ENCODE measurements around the gene FOXL1.

Gene FOXL1

GRCh38 chr16:86575095-86575685 lies 3.2 kb upstream of the FOXL1 start:
- no peaks in the 10 kb centered on the region for H3K9me3 ChIP-seq (ENCODE audit: control insufficient read depth, low read length)
- 54 to 58% methylated on average over 16 to 17 of the region's 17 CpGs for WGBS, 2 experiments
- H3K4me3 ChIP-seq (ENCODE audit: insufficient read depth, low read depth, low read length) = peak overlapping the region; percentile 40
- no peaks in the 10 kb centered on the region for H3K36me3 ChIP-seq (ENCODE audit: control insufficient read depth, insufficient read depth, low read length)
- peaks cover 100% of the 10 kb centered on the region for H3K27me3 ChIP-seq (ENCODE audit: control insufficient read depth, insufficient read depth, low read length, poor library complexity, severe bottlenecking)
- H3K4me1 ChIP-seq (ENCODE audit: control insufficient read depth, insufficient read depth, low read length) = peaks cover 17% of the 10 kb centered on the region
- no peak overlapping the region for H3K27ac ChIP-seq (ENCODE audit: insufficient read depth, low read depth, low read length, poor library complexity, severe bottlenecking)

DNA sequence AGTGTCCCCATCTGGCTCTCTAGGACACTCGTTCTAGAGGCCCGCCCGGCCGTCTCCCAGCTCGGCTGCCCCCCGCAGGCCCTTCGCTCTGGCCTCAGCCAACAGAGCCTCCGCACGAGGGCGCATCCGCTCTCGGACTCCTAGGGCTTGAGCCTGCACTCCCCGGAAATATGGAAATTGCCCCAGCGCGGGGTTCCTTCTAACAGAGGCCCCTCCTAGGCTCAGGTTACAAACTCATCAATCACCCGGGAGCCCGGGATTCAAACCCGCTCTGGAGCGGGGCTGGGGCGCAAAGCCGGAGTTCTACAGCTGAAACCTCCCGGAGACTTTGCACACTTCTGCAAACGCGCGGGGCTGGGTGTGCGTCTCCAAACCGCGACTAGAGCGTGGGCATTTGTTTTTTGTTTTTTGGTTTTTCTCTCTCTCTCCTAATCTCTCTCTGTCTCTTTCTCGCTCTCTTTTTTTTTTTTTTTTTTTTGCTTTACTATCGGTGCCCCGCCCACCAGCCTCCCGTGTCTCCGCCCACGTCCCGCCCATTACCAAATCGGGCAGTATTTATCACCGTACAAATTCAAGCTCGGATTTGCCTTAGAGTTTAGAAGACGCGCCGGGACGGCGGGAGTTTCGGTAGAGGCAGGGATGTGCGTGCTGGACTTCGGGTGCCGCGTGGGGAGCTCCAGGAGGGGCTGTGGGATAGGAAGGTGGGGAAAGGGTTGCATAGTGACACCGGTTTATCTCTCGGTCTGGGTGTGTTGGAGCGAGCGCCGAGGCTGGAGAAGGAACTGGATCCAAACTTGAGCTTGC lies 2.4 kb upstream of the FOXL1 start:
- WGBS, 2 experiments = 0% methylated on average over 54 of the region's 54 CpGs
- Histone ChIP-seq H3K27me3 (ENCODE audit: control insufficient read depth, insufficient read depth, low read length, poor library complexity, severe bottlenecking) (peaks cover 100% of the 10 kb centered on the region), H3K4me1 (ENCODE audit: control insufficient read depth, insufficient read depth, low read length) (peaks cover 17% of the 10 kb centered on the region), H3K4me3 (ENCODE audit: insufficient read depth, low read depth, low read length) (peak overlapping the region; percentile 40), H3K27ac (ENCODE audit: insufficient read depth, low read depth, low read length, poor library complexity, severe bottlenecking) (no peak overlapping the region), H3K36me3 (ENCODE audit: control insufficient read depth, insufficient read depth, low read length) (no peaks in the 10 kb centered on the region), H3K9me3 (ENCODE audit: control insufficient read depth, low read length) (no peaks in the 10 kb centered on the region)

GRCh38 chr16:86576591-86577313 lies 1.6 kb upstream of the FOXL1 start:
- Histone ChIP-seq H3K36me3 (ENCODE audit: control insufficient read depth, insufficient read depth, low read length) (no peaks in the 10 kb centered on the region), H3K9me3 (ENCODE audit: control insufficient read depth, low read length) (no peaks in the 10 kb centered on the region), H3K4me3 (ENCODE audit: insufficient read depth, low read depth, low read length) (peak overlapping the region; percentile 40), H3K27me3 (ENCODE audit: control insufficient read depth, insufficient read depth, low read length, poor library complexity, severe bottlenecking) (peaks cover 100% of the 10 kb centered on the region), H3K4me1 (ENCODE audit: control insufficient read depth, insufficient read depth, low read length) (peaks cover 17% of the 10 kb centered on the region), H3K27ac (ENCODE audit: insufficient read depth, low read depth, low read length, poor library complexity, severe bottlenecking) (no peak overlapping the region)
- WGBS, 2 experiments = 1 to 2% methylated on average over 32 to 33 of the region's 33 CpGs

DNA sequence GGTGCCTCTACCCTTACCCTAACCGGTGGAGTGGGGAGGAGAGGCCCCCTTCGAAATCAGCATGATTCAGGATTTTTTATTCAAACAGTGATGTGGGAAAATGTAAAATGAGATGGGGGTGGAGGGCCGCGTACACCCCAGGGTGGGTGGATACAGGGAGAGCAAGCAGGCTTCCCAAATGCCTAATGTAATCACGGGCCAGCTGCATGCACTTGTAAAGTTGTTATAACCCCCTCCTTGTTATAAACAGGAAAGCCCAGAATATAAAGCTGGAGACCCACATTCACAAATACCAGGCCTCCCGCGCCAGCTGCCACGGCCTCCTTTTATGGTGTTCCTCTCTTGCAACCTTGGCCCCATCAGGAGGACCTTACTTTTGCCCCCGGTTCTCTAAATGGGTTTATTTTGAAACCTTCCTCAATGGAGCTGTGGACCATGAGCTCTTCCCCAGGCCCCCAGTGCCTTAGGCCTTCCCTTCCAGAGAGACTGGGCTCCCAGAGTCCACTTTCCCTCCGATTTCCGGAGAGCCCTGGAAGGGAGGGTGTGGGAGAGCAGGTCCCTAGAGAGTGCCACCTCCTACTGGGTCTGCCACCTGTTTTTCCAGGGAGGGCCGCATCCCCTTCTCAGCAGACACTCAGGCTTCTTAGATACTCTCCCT lies 906 bp upstream of the FOXL1 start:
- 9 to 13% methylated on average over 12 of the region's 12 CpGs for WGBS, 2 experiments
- H3K36me3 ChIP-seq (ENCODE audit: control insufficient read depth, insufficient read depth, low read length) = no peaks in the 10 kb centered on the region
- peaks cover 100% of the 10 kb centered on the region for H3K27me3 ChIP-seq (ENCODE audit: control insufficient read depth, insufficient read depth, low read length, poor library complexity, severe bottlenecking)
- H3K27ac ChIP-seq (ENCODE audit: insufficient read depth, low read depth, low read length, poor library complexity, severe bottlenecking) = no peak overlapping the region
- H3K9me3 ChIP-seq (ENCODE audit: control insufficient read depth, low read length) = no peaks in the 10 kb centered on the region
- peak overlapping the region; percentile 40 for H3K4me3 ChIP-seq (ENCODE audit: insufficient read depth, low read depth, low read length)
- H3K4me1 ChIP-seq (ENCODE audit: control insufficient read depth, insufficient read depth, low read length) = peaks cover 17% of the 10 kb centered on the region

DNA sequence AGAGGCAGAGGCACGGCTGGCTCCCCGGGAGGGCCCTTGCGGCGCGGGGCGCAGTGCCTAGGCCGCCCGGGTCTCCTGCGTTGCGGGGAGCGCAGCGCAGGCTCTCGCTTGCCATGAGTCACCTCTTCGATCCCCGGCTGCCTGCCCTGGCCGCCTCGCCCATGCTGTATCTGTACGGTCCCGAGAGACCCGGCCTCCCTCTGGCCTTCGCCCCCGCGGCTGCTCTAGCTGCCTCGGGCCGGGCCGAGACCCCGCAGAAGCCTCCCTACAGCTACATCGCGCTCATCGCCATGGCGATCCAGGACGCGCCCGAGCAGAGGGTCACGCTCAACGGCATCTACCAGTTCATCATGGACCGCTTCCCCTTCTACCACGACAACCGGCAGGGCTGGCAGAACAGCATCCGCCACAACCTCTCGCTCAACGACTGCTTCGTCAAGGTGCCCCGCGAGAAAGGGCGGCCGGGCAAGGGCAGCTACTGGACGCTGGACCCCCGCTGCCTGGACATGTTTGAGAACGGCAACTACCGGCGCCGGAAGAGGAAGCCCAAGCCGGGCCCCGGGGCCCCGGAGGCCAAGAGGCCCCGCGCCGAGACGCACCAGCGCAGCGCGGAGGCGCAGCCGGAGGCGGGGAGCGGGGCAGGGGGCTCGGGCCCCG lies 390 bp downstream of the FOXL1 start:
- 2% methylated on average over 69 of the region's 69 CpGs for WGBS, 2 experiments
- Histone ChIP-seq H3K4me3 (ENCODE audit: insufficient read depth, low read depth, low read length) (peak overlapping the region; percentile 39), H3K27ac (ENCODE audit: insufficient read depth, low read depth, low read length, poor library complexity, severe bottlenecking) (no peak overlapping the region)

GRCh38 chr16:86579268-86580062 lies 1.1 kb downstream of the FOXL1 start:
- Histone ChIP-seq H3K36me3 (ENCODE audit: control insufficient read depth, insufficient read depth, low read length) (no peaks in the 10 kb centered on the region), H3K27ac (ENCODE audit: insufficient read depth, low read depth, low read length, poor library complexity, severe bottlenecking) (no peak overlapping the region), H3K27me3 (ENCODE audit: control insufficient read depth, insufficient read depth, low read length, poor library complexity, severe bottlenecking) (peaks cover 85% of the 10 kb centered on the region), H3K9me3 (ENCODE audit: control insufficient read depth, low read length) (no peaks in the 10 kb centered on the region), H3K4me3 (ENCODE audit: insufficient read depth, low read depth, low read length) (peak overlapping the region; percentile 39), H3K4me1 (ENCODE audit: control insufficient read depth, insufficient read depth, low read length) (peaks cover 17% of the 10 kb centered on the region)
- WGBS, 2 experiments = 7 to 10% methylated on average over 69 of the region's 69 CpGs

More for the DNA sequence above, 390 bp downstream of the FOXL1 start:
- peaks cover 17% of the 10 kb centered on the region for H3K4me1 ChIP-seq (ENCODE audit: control insufficient read depth, insufficient read depth, low read length)
- H3K27me3 ChIP-seq (ENCODE audit: control insufficient read depth, insufficient read depth, low read length, poor library complexity, severe bottlenecking) = peaks cover 92% of the 10 kb centered on the region
- H3K36me3 ChIP-seq (ENCODE audit: control insufficient read depth, insufficient read depth, low read length) = no peaks in the 10 kb centered on the region
- H3K9me3 ChIP-seq (ENCODE audit: control insufficient read depth, low read length) = no peaks in the 10 kb centered on the region

DNA sequence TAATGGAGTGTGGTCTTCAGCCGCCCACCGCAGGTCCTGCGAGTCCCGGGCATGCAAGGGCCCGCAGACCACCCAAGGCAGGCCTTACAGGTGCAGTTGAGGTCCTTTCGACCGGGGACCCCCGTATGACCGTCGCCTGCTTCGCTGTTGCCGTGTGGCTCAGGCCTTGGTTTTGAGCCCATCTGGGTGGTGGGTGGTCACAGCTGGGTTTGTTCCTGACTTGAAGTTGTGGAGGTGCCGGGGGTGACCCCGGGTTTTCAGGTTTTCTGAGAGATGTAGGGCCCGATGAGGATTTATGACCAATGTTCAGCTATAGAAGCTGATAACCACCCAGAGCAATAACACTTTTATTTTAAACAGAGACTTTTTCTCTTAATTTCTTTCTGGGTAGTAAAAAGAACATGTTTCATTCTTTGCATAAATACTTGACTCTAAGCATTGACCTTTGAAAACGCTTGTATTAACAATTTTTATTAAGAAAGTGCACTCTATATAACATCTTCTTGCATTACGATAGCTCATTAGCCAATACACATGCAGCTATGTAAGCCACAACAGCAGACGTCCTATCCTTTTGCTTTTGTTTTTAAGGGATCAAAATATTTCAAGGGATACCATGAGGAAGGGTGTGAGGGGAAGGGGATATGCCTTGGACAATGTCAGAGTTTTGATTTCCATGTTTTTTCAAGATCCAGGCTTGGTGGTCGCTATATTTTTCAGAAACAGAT lies 1.9 kb downstream of the FOXL1 start:
- peaks cover 17% of the 10 kb centered on the region for H3K4me1 ChIP-seq (ENCODE audit: control insufficient read depth, insufficient read depth, low read length)
- H3K4me3 ChIP-seq (ENCODE audit: insufficient read depth, low read depth, low read length) = no peak overlapping the region
- 75 to 81% methylated on average over 19 of the region's 19 CpGs for WGBS, 2 experiments
- H3K27me3 ChIP-seq (ENCODE audit: control insufficient read depth, insufficient read depth, low read length, poor library complexity, severe bottlenecking) = peaks cover 77% of the 10 kb centered on the region
- no peaks in the 10 kb centered on the region for H3K9me3 ChIP-seq (ENCODE audit: control insufficient read depth, low read length)
- H3K27ac ChIP-seq (ENCODE audit: insufficient read depth, low read depth, low read length, poor library complexity, severe bottlenecking) = no peak overlapping the region
- H3K36me3 ChIP-seq (ENCODE audit: control insufficient read depth, insufficient read depth, low read length) = no peaks in the 10 kb centered on the region

DNA sequence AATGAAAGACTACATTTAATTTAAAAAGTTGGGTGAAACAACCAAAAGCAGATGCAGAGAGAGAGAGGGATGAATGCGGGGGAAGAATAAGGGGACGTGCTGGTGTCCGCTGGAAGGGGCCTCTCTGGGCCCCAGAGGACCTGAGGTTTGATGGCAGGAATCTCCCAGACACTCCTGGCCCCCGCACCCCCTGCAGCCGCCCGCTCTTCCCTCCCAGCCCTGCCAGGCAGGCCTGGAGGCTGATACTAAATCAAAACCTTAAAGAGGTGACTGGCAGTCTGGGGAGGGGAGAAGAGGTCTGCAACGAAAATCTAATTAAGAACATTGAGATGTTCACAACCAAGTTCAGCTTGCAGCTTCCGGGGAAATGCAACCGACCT lies 2.4 kb downstream of the FOXL1 start:
- Histone ChIP-seq H3K9me3 (ENCODE audit: control insufficient read depth, low read length) (no peaks in the 10 kb centered on the region), H3K4me3 (ENCODE audit: insufficient read depth, low read depth, low read length) (no peak overlapping the region), H3K27ac (ENCODE audit: insufficient read depth, low read depth, low read length, poor library complexity, severe bottlenecking) (no peak overlapping the region), H3K27me3 (ENCODE audit: control insufficient read depth, insufficient read depth, low read length, poor library complexity, severe bottlenecking) (peaks cover 72% of the 10 kb centered on the region), H3K4me1 (ENCODE audit: control insufficient read depth, insufficient read depth, low read length) (peaks cover 13% of the 10 kb centered on the region), H3K36me3 (ENCODE audit: control insufficient read depth, insufficient read depth, low read length) (no peaks in the 10 kb centered on the region)
- 77 to 85% methylated on average over 9 of the region's 9 CpGs for WGBS, 2 experiments

- Histone ChIP-seq H3K4me1 (ENCODE audit: control insufficient read depth, insufficient read depth, low read length) (peaks cover 11% of the 10 kb centered on the region), H3K4me3 (ENCODE audit: insufficient read depth, low read depth, low read length) (no peak overlapping the region), H3K9me3 (ENCODE audit: control insufficient read depth, low read length) (no peaks in the 10 kb centered on the region), H3K27ac (ENCODE audit: insufficient read depth, low read depth, low read length, poor library complexity, severe bottlenecking) (no peak overlapping the region), H3K27me3 (ENCODE audit: control insufficient read depth, insufficient read depth, low read length, poor library complexity, severe bottlenecking) (peaks cover 65% of the 10 kb centered on the region), H3K36me3 (ENCODE audit: control insufficient read depth, insufficient read depth, low read length) (no peaks in the 10 kb centered on the region)
- 84% methylated on average over 4 of the region's 4 CpGs for WGBS, 2 experiments
Observed at GRCh38 chr16:86581458-86581857, 3.1 kb downstream of the FOXL1 start.
